Left cardiac atrium (tissue), 4 donors: ENCODE measurements around the gene NT5M. TPM values are rescaled to one million over a fixed set of nuclear protein-coding genes. Genes with fewer than 3 reads are reported as not detected.
"Not testable (repeated sequence)": the region's sequence is repeated elsewhere in the genome, so short reads cannot be mapped to it uniquely, and the experiment has no call there.

Source experiments
- ATAC-seq, 2 donors: fragments of 200-7000 bp; cut with Tn5 transposase; one replicate each; pipeline ENCODE4 v1.9.1; 2020; ENCODE audit warnings: mild to moderate bottlenecking in 2 of 2, moderate library complexity in 2 of 2
- DNase-seq: peaks from one replicate; pipeline ENCODE4 v3.0.0-alpha.2; 2020
- intact Hi-C, 2 donors: fragments of 100-400 bp; cut with DNase I; formaldehyde crosslinking; loops; one replicate each; pipeline versions ENCODE4 v1.14.1 to v1.15.1; 2022 to 2023
- total RNA-seq, 2 donors: library from RNA; stranded (reverse); fragmentation: NEBNext Ultra II Directional; extraction: Animal tissue kit (Norgen Biotek cat#: 25700); gene quantifications; one replicate each; pipeline ENCODE4 v1.2.1, GENCODE V29; 2021
- donor health status: DM: no; HTN: yes; CAD: no.
- donor health status: DM: no; HTN: yes; CAD: no; lungs with severe emphysema.
- donor health status: DM: yes; HTN: yes; CAD: no.
- donor health status: Dilated cardiomyopathy.

The NT5M gene
- total RNA-seq, 2 donors from 2014 or later, result 5.4 to 8.2 TPM

DNA sequence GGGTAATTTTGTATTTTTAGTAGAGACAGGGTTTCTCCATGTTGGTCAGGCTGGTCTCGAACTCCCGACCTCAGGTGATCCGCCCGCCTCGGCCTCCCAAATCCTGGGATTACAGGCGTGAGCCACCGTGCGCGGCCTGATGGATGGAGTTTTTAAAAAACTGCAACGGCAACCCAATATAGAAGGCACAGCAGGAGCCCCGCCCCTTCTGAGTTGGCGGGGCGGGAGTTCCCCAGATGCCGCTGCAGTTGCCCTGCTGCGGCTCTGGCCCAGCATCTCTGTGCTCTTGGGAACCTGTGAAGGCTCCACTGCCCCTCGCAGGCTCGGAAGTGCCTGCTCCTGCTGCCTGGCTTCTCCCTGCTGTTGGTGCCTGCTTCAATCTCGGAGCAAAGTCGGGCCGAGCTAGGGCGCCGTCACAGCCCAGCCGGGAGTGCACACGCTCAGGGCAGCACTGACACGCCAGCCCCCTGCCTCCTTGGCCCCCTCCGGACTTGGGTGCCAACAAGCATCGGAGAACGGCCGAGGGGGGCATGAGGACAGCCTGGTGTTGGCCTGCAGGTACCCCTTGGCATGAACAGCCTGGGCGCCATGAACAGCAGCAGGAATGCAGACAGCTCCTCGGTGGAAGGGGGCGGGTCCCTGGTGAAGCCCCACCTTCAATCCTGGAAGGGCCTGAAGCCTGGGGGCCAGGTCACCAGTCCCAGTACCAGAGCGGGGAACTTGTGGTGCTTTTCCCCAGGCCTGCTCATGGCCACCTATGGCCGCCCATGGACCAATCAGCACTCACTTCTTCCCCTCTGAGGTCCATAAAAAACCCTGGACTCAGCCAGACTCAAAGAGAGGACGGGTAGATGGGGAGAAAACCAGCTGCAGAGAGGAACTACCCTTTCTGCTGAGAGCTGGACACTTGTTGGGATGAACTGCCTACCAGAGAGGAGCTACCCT is 2.3 kb upstream of the NT5M start:
- ATAC-seq (peak; percentile 53 to 76), DNase-seq (peak; percentile 63)
- intact Hi-C loops, result no loop called here

DNA sequence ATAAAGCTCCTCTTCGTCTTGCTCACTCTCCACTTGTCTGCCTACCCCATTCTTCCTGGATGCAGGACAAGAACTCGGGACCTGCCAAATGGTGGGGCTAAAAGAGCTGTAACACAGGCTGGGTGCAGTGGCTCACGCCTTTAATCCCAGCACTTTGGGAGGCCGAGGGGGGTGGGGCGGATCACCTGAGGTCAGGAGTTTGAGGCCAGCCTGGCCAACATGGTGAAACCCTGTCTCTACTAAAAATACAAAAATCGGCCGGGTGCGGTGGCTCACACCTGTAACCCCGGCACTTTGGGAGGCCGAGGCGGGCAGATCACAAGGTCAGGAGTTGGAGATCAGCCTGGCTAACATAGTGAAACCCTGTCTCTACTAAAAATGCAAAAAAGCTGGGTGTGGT is 1.5 kb upstream of the NT5M start:
- DNase-seq, intact Hi-C loops, ATAC-seq: not testable (repeated sequence)

DNA sequence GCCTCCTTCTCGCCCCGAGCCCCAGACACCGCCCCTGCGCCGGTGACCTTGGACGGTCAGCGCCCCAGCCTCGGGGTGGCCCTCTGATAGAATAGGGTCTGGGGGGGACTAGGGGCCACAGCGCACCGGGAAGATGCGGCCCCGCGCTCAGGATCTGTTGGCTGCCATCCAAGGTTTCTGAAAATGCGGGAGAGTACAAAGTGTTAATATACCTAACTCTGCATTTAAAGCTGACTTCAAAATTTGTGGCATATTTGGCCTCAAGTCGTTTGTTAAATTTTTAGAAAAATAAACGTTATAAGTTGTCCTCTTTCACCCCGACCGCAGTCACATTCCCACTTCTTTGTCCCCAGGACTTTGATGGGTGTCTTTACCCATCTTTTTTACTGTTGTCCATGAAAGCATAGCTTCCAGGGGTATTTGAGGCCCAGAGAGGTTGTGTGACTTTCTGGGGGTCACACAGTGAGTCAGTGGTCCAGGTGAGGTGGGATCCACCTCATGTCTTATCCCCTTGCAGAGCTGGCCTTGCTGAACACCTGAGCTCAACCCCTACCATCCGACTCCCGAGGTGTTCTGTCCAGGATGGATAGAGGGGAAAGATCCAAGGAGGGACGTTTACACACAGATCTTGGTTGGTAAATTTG is 796 bp downstream of the NT5M start:
- intact Hi-C loops, result no loop called here
- no peak for ATAC-seq
- DNase-seq, result no peak

DNA sequence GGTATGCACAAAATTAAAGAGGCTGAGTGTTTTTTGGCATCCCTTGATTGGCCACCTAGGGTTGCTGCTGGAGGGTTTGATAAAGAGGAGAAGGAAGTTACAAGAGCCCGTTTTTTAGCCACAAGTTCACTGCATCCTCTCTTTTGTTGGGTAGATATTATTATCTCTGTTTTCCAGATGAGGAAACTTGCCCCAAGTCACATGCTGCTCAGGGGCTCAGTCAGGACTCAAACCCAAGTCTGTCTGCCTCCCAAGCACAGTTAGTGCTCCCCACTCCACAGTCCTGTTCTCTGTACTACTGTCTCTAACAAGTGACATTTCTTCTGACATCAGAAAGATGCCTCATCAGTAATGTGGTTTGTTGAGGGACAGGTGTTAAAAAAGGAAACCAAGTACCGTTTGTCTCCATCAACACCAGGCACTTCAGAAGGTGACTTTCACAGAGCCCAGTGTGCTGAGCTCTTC is 1.4 kb downstream of the NT5M start:
- intact Hi-C loops, result no loop called here
- DNase-seq (no peak), ATAC-seq (peak in 1 of 2 donors; percentile 2)

DNA sequence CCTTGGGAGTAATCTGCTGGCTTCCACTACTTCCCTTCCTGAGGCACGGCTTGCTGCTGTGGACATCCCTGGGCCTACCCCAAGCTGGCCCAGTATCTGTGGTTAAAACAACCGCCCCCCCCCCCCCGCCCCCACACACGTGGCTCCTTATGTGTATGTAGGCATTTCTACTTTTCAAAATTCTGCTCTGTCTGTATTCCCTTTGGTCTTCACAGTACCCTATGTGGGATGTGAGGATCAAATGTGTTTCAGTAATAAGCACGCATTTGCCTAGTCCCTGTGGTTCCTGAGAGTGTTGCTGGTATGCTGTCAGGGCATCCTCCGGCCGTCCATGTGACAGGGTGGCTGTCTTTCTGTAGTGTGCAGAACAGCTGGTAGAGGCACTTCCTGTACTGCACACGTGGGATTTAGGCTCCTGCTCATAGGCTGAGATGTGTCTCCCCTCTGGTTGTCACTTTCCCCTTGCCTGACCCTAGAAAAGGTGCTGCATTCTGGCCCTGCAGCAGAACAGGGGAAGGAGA is 2.2 kb downstream of the NT5M start:
- DNase-seq (no peak), ATAC-seq (peak; percentile 5 to 10)
- intact Hi-C loops, result no loop called here

DNA sequence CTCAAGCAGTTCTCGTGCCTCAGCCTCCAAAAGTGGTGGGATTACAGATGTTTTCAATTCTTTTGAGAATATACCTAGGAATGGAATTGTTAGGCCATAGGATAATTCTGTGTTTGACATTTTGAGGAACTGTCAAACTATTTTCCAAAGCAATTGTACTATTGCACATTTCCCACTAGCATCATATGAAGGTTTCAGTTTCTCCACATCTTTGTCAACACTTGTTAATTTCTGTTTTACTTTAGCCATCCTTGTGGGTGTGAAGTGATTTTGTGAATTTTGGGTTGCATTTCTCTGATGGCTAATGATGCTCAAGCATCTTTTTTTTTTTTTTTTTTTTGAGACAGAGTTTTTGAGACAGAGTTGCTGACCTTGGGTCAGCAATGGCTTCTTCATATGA is 6.2 kb downstream of the NT5M start:
- intact Hi-C loops, result no loop called here
- DNase-seq, result no peak
- ATAC-seq, result no peak

GRCh38 chr17:17313350-17313991 is 10.3 kb downstream of the NT5M start:
- no peak for DNase-seq
- intact Hi-C loops, result loop anchor here in 1 of 2 donors (5.0 kb wide), 1 partner anchor 306 kb away; no protein-coding TSS in a partner anchor
- ATAC-seq, result peak; percentile 48 to 72

GRCh38 chr17:17314501-17315071 is 11.4 kb downstream of the NT5M start:
- DNase-seq (no peak), ATAC-seq (no peak)
- intact Hi-C loops, result loop anchor here in 1 of 2 donors (5.0 kb wide), 1 partner anchor 307 kb away; no protein-coding TSS in a partner anchor

GRCh38 chr17:17315142-17315821 is 12.1 kb downstream of the NT5M start:
- ATAC-seq (no peak), DNase-seq (no peak)
- intact Hi-C loops, result no loop called here

DNA sequence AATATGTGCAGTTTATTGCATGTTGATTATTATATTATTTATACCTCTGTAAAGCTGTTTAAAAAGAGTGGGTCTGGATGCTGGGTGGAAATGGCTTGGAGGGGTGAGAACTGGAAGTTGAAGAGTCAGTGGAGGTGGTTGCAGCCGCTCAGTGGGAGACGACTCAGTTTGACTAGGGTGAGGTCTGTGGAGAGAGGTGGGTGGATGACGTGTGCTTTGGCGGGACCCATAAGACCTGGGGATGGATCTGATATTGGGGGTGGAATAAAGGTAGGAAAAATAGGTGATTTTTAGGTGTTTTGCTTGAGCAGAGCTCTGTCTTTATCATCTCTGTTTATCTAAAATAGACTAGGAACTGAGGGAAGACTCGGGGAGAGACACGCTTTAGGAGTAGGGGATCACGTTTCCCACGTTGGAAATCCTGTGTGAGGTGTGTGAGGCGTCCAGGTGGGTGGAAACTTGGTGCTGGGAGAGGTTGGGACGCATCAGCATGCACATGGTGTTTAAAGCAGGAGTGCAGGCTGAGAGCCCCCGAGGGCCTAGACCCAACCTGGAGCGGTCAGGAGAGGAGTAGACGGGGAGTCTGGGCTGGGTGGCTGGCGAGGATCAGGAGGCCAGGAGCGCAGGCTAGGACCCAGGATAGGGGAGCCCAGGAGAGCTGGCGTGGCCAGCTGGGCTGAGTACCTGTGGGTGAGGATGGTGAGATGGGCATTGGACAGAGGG is 17.2 kb downstream of the NT5M start:
- intact Hi-C loops, result no loop called here

DNA sequence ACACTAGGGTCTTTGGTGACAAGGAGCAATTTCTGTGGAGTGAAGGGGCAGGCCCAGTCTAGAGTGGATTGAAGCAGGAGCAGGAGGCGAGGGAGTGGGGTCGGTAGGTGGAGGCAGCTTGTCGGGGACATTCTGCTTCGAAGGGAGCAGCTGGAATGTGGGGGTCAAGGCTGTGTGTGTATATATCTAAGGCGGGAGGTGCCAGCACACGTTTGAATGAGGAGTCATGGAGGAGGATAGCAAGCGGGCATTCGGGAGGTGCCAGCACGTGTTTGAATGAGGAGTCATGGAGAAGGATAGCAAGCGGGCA is 17.7 kb downstream of the NT5M start:
- ATAC-seq, result peak in 1 of 2 donors; percentile 48
- intact Hi-C loops, result no loop called here
- no peak for DNase-seq

More for the DNA sequence above, 17.2 kb downstream of the NT5M start:
- DNase-seq (no peak), ATAC-seq (no peak)

GRCh38 chr17:17321356-17322025 is 18.3 kb downstream of the NT5M start:
- no peak for ATAC-seq
- intact Hi-C loops, result no loop called here
- no peak for DNase-seq

GRCh38 chr17:17322516-17323510 is 19.6 kb downstream of the NT5M start:
- DNase-seq (no peak), ATAC-seq (peak in 1 of 2 donors; percentile 12)
- intact Hi-C loops, result no loop called here

DNA sequence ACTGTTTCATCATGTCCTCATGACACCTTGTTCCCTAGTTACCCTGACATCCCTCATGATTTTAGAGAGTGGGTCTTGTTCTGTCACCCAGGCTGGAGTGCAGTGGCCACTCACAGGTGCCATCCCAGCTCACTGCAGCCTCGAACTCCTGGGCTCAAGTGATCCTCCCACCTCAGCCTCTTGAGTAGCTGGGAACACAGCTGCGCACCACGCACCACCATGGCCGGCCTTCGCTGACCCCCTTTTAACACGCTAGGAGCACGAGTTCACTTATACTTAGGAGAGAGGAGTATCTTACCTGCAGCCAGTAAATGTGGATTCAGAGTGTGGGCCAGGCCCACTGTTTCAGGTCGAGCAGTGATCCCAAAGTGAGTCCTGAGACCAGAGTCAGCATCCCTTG is 21.4 kb downstream of the NT5M start:
- DNase-seq (no peak), ATAC-seq (no peak)
- intact Hi-C loops, result no loop called here

GRCh38 chr17:17325228-17325627 is 22.1 kb downstream of the NT5M start:
- intact Hi-C loops, result no loop called here
- DNase-seq (no peak), ATAC-seq (no peak)

DNA sequence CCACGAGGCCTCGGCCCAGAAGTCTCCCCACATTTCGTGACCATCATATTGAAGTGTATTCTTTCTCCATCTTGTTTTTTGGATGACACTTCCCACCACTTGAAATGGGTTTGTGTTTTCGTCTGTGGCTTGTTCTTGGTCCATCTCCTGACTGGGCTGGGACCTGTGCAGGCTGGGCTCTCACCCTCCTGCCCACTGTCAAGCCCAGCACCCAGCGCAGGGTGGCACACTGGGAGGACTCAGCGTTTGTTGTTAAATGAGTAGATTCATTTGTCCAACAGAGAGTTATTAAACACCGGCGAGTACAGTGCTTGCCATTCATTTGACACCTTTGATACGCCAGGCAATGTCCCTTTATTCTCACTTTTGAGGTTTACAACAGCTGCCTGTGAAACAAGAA is 22.6 kb downstream of the NT5M start:
- DNase-seq (no peak), ATAC-seq (no peak)
- intact Hi-C loops, result no loop called here
